CD4-positive, CD25-positive, alpha-beta regulatory T cell (primary cell): ENCODE measurements around the gene RGS1. TPM values are rescaled to one million over a fixed set of nuclear protein-coding genes. Genes with fewer than 3 reads are reported as not detected.

Source experiments
- ATAC-seq, 2 donors: fragments of 150-1000 bp; cut with Tn5 transposase; one replicate each; pipeline ENCODE4 v1.10.0; 2021; ENCODE audit warnings: low read depth in 2 of 2, moderate number of reproducible peaks in 2 of 2, moderate library complexity in 1 of 2
- DNase-seq, 3 donors: peaks; one replicate each; pipeline versions ENCODE4 v3.0.0 to v3.0.0-alpha.2; 2012 to 2022; ENCODE audit warnings: mixed read lengths in 1 of 3
- H3K27ac ChIP-seq: one replicate; pipeline ENCODE4 v1.7.0; 2013; ENCODE audit warnings: mild to moderate bottlenecking, low read length; ENCODE audit not compliant: insufficient read depth, poor library complexity, severe bottlenecking
- H3K27me3 ChIP-seq: one replicate; pipeline ENCODE4 v1.7.0; 2013; ENCODE audit warnings: low read length; ENCODE audit not compliant: control insufficient read depth, insufficient read depth
- H3K36me3 ChIP-seq: one replicate; pipeline ENCODE4 v1.7.0; 2013; ENCODE audit warnings: mild to moderate bottlenecking, low read length, moderate library complexity; ENCODE audit not compliant: control insufficient read depth, insufficient read depth
- H3K4me1 ChIP-seq: 2 replicates; pipeline ENCODE4 v1.7.0; 2013; ENCODE audit warnings: mild to moderate bottlenecking, low read length; ENCODE audit not compliant: insufficient read depth, control insufficient read depth, poor library complexity, severe bottlenecking
- H3K4me3 ChIP-seq: one replicate; pipeline ENCODE4 v1.7.0; 2013; ENCODE audit warnings: low read depth, mild to moderate bottlenecking, low read length, moderate library complexity
- H3K9me3 ChIP-seq, 2 experiments: 1 replicate in 1 of 2; 2 replicates in 1 of 2; pipeline ENCODE4 v1.7.0; 2013; ENCODE audit warnings: low read length in 2 of 2, mild to moderate bottlenecking in 1 of 2, moderate library complexity in 1 of 2; ENCODE audit not compliant: control insufficient read depth in 2 of 2
- H3K27ac Mint-ChIP-seq, 3 donors: one replicate each; pipeline ENCODE4 v1.8.0; 2020 to 2022; ENCODE audit warnings: mild to moderate bottlenecking in 3 of 3, mixed read lengths in 3 of 3, moderate library complexity in 2 of 3
- H3K27me3 Mint-ChIP-seq: one replicate; pipeline ENCODE4 v1.8.0; 2022; ENCODE audit warnings: mild to moderate bottlenecking, mixed read lengths
- H3K36me3 Mint-ChIP-seq: one replicate; pipeline ENCODE4 v1.8.0; 2020; ENCODE audit warnings: mixed read lengths
- H3K4me1 Mint-ChIP-seq, 4 donors: one replicate each; pipeline ENCODE4 v1.8.0; 2020 to 2022; ENCODE audit warnings: mixed read lengths in 4 of 4, mild to moderate bottlenecking in 1 of 4
- H3K4me3 Mint-ChIP-seq, 4 donors: one replicate each; pipeline ENCODE4 v1.8.0; 2020 to 2022; ENCODE audit warnings: mild to moderate bottlenecking in 4 of 4, mixed read lengths in 4 of 4, moderate library complexity in 3 of 4
- H3K9me3 Mint-ChIP-seq, 7 donors: one replicate each; pipeline ENCODE4 v1.8.0; 2020 to 2022; ENCODE audit warnings: mixed read lengths in 7 of 7, mild to moderate bottlenecking in 3 of 7, moderate library complexity in 2 of 7
- polyA plus RNA-seq, 4 donors: library from polyadenylated mRNA; unstranded; fragments of 300-500 nt; fragmentation: Illumina TruSeq; gene quantifications; one replicate each; pipeline ENCODE4 v1.2.3, GENCODE V29; 2021
- total RNA-seq: library from RNA; stranded (reverse); gene quantifications from one replicate; pipeline ENCODE4 v1.2.3, GENCODE V29; 2022

Gene RGS1
- total and polyA plus RNA-seq, 5 donors from 2014 or later: 118 to 2,600 (median 186) TPM

GRCh38 chr1:192566657-192567056 is 8.9 kb upstream of the RGS1 start:
- H3K9me3 Mint-ChIP-seq: peaks cover 0 to 17% (median 7%) of the 10 kb centered on the region in 7 donors
- Histone ChIP-seq H3K36me3 (no peaks in the 10 kb centered on the region), H3K9me3 (no peaks in the 10 kb centered on the region), H3K4me3 (peak overlapping the region; percentile 28), H3K27ac (no peak overlapping the region), H3K4me1 (peaks cover 14% of the 10 kb centered on the region), H3K27me3 (no peaks in the 10 kb centered on the region)
- H3K27ac Mint-ChIP-seq: peak overlapping the region; percentile 4 to 61 (median 15)
- H3K36me3 Mint-ChIP-seq: peaks cover 4% of the 10 kb centered on the region
- no peaks in the 10 kb centered on the region for H3K27me3 Mint-ChIP-seq
- H3K4me3 Mint-ChIP-seq: peak overlapping the region in 2 of 4 donors; percentile 20 to 70
- H3K4me1 Mint-ChIP-seq: peaks cover 36 to 78% (median 56%) of the 10 kb centered on the region in 4 donors
- ATAC-seq (no peak), DNase-seq (no peak)

- Histone ChIP-seq H3K27me3 (no peaks in the 10 kb centered on the region), H3K4me1 (peaks cover 28% of the 10 kb centered on the region), H3K9me3 (no peaks in the 10 kb centered on the region), H3K36me3 (no peaks in the 10 kb centered on the region), H3K4me3 (no peak overlapping the region), H3K27ac (no peak overlapping the region)
- Mint-ChIP-seq H3K36me3 (peaks cover 4% of the 10 kb centered on the region), H3K27ac (peak overlapping the region in 1 of 3 donors; percentile 56), H3K4me1 (peaks cover 45 to 82% (median 61%) of the 10 kb centered on the region in 4 donors), H3K9me3 (peaks cover 0 to 17% (median 7%) of the 10 kb centered on the region in 7 donors), H3K4me3 (peak overlapping the region in 1 of 4 donors; percentile 0), H3K27me3 (no peaks in the 10 kb centered on the region)
- no peak for ATAC-seq
- no peak for DNase-seq
Measured at GRCh38 chr1:192568063-192568462, 7.5 kb upstream of the RGS1 start.

- H3K27ac ChIP-seq: peak overlapping the region; percentile 95
- peak overlapping the region; percentile 41 for H3K4me3 ChIP-seq
- ATAC-seq (peak in 1 of 2 donors; percentile 23), DNase-seq (peak in 2 of 3 donors; percentile 48 to 64)
- H3K4me3 Mint-ChIP-seq: peak overlapping the region; percentile 16 to 79 (median 27)
- no peaks in the 10 kb centered on the region for H3K9me3 ChIP-seq
- peaks cover 0 to 17% (median 7%) of the 10 kb centered on the region in 7 donors for H3K9me3 Mint-ChIP-seq
- peaks cover 6% of the 10 kb centered on the region for H3K36me3 ChIP-seq
- H3K27ac Mint-ChIP-seq: peak overlapping the region; percentile 58 to 87 (median 85)
- H3K36me3 Mint-ChIP-seq: peaks cover 4% of the 10 kb centered on the region
- peaks cover 43 to 77% (median 66%) of the 10 kb centered on the region in 4 donors for H3K4me1 Mint-ChIP-seq
- H3K27me3 ChIP-seq: no peaks in the 10 kb centered on the region
- H3K27me3 Mint-ChIP-seq: peaks cover 6% of the 10 kb centered on the region
- peaks cover 46% of the 10 kb centered on the region for H3K4me1 ChIP-seq
Measured at GRCh38 chr1:192571668-192572067, 3.9 kb upstream of the RGS1 start.

- Histone ChIP-seq H3K4me1 (peaks cover 58% of the 10 kb centered on the region), H3K36me3 (peaks cover 22% of the 10 kb centered on the region), H3K27me3 (no peaks in the 10 kb centered on the region), H3K4me3 (peak overlapping the region; percentile 54), H3K9me3 (no peaks in the 10 kb centered on the region), H3K27ac (peak overlapping the region; percentile 95)
- Mint-ChIP-seq H3K9me3 (peaks cover 0 to 17% (median 7%) of the 10 kb centered on the region in 7 donors), H3K27ac (peak overlapping the region; percentile 58 to 85 (median 80)), H3K27me3 (peaks cover 9% of the 10 kb centered on the region), H3K36me3 (peaks cover 12% of the 10 kb centered on the region), H3K4me1 (peaks cover 46 to 79% (median 62%) of the 10 kb centered on the region in 4 donors), H3K4me3 (peak overlapping the region in 3 of 4 donors; percentile 10 to 55 (median 38))
- ATAC-seq (no peak), DNase-seq (no peak)
Measured at GRCh38 chr1:192573499-192573898, 2.1 kb upstream of the RGS1 start.

GRCh38 chr1:192574073-192574472 is 1.5 kb upstream of the RGS1 start:
- H3K36me3 Mint-ChIP-seq: peaks cover 18% of the 10 kb centered on the region
- H3K27me3 Mint-ChIP-seq: peaks cover 9% of the 10 kb centered on the region
- Histone ChIP-seq H3K4me3 (peak overlapping the region; percentile 54), H3K27me3 (no peaks in the 10 kb centered on the region), H3K4me1 (peaks cover 64% of the 10 kb centered on the region), H3K36me3 (peaks cover 26% of the 10 kb centered on the region), H3K27ac (peak overlapping the region; percentile 95), H3K9me3 (no peaks in the 10 kb centered on the region)
- peaks cover 0 to 17% (median 7%) of the 10 kb centered on the region in 7 donors for H3K9me3 Mint-ChIP-seq
- H3K27ac Mint-ChIP-seq: peak overlapping the region; percentile 80 to 85 (median 84)
- DNase-seq (no peak), ATAC-seq (no peak)
- peaks cover 46 to 83% (median 68%) of the 10 kb centered on the region in 4 donors for H3K4me1 Mint-ChIP-seq
- peak overlapping the region in 3 of 4 donors; percentile 10 to 73 (median 38) for H3K4me3 Mint-ChIP-seq

GRCh38 chr1:192576190-192577144 is 894 bp downstream of the RGS1 start:
- ATAC-seq: no peak
- peak overlapping the region; percentile 97 for H3K4me3 ChIP-seq
- H3K9me3 ChIP-seq: no peaks in the 10 kb centered on the region
- Mint-ChIP-seq H3K27ac (peak overlapping the region; percentile 96 to 98 (median 98)), H3K4me1 (peaks cover 45 to 87% (median 72%) of the 10 kb centered on the region in 4 donors), H3K9me3 (peaks cover 0 to 3% (median 0%) of the 10 kb centered on the region in 7 donors), H3K27me3 (peaks cover 9% of the 10 kb centered on the region), H3K4me3 (peak overlapping the region; percentile 90 to 97 (median 91)), H3K36me3 (peaks cover 20% of the 10 kb centered on the region)
- peak overlapping the region; percentile 95 for H3K27ac ChIP-seq
- H3K4me1 ChIP-seq: peaks cover 70% of the 10 kb centered on the region
- DNase-seq: peak in 1 of 3 donors; percentile 24
- peaks cover 31% of the 10 kb centered on the region for H3K36me3 ChIP-seq
- H3K27me3 ChIP-seq: no peaks in the 10 kb centered on the region

GRCh38 chr1:192577145-192578140 is 1.9 kb downstream of the RGS1 start:
- Mint-ChIP-seq H3K4me1 (peaks cover 37 to 78% (median 64%) of the 10 kb centered on the region in 4 donors), H3K4me3 (peak overlapping the region; percentile 90 to 97 (median 91)), H3K27ac (peak overlapping the region; percentile 90 to 98 (median 96)), H3K27me3 (peaks cover 9% of the 10 kb centered on the region), H3K9me3 (peaks cover 0 to 3% (median 0%) of the 10 kb centered on the region in 7 donors), H3K36me3 (peaks cover 20% of the 10 kb centered on the region)
- ATAC-seq: no peak
- H3K27ac ChIP-seq: peak overlapping the region; percentile 95
- H3K4me3 ChIP-seq: peak overlapping the region; percentile 97
- peak in 1 of 3 donors; percentile 15 for DNase-seq
- H3K4me1 ChIP-seq: peaks cover 60% of the 10 kb centered on the region
- peaks cover 31% of the 10 kb centered on the region for H3K36me3 ChIP-seq
- no peaks in the 10 kb centered on the region for H3K27me3 ChIP-seq
- H3K9me3 ChIP-seq: no peaks in the 10 kb centered on the region
